SU-DHL-6 (cell line): ENCODE measurements around the gene CPNE4.

Source experiments
- H2AFZ ChIP-seq: fragments of 200-600 bp; sonication (generic); 2 replicates; pipeline ENCODE4 v1.6.1; 2014; ENCODE audit warnings: low read depth, mild to moderate bottlenecking, moderate library complexity, mixed read lengths, antibody characterized with exemption, low read length; ENCODE audit not compliant: severe bottlenecking
- H3F3A ChIP-seq: fragments of 200-600 bp; shearing (Covaris generic); 2 replicates; pipeline ENCODE4 v1.6.0; 2016; ENCODE audit warnings: antibody characterized with exemption, mild to moderate bottlenecking; ENCODE audit not compliant: insufficient read depth
- H3K27ac ChIP-seq: fragments of 200-600 bp; sonication (generic); 2 replicates; pipeline ENCODE4 v1.5.1; 2016; ENCODE audit warnings: low read depth, mild to moderate bottlenecking, low read length, moderate library complexity, mixed read lengths
- H3K27me3 ChIP-seq: fragments of 200-600 bp; sonication (generic), shearing (Covaris generic); 2 replicates; pipeline ENCODE4 v1.6.0; 2014; ENCODE audit warnings: mild to moderate bottlenecking, low read length
- H3K36me3 ChIP-seq: fragments of 200-600 bp; sonication (generic); 2 replicates; pipeline ENCODE4 v1.6.1; 2014; ENCODE audit warnings: mild to moderate bottlenecking, low read length, mixed read lengths
- H3K4me2 ChIP-seq: fragments of 300-600, 200-600 bp; shearing (Covaris generic), sonication (generic); 2 replicates; pipeline ENCODE4 v1.6.0; 2014; ENCODE audit warnings: low read length, low read depth, mild to moderate bottlenecking; ENCODE audit not compliant: poor library complexity, severe bottlenecking
- H3K4me3 ChIP-seq: fragments of 200-600 bp; sonication (generic); 2 replicates; pipeline ENCODE4 v1.5.1; 2014; ENCODE audit warnings: antibody characterized with exemption, low read length, mild to moderate bottlenecking, mixed read lengths; ENCODE audit not compliant: insufficient read depth, poor library complexity, severe bottlenecking
- H3K79me2 ChIP-seq: fragments of 200-600 bp; sonication (generic); 2 replicates; pipeline ENCODE4 v1.6.1; 2014; ENCODE audit warnings: mild to moderate bottlenecking, low read length, moderate library complexity; ENCODE audit not compliant: insufficient read depth
- H3K9ac ChIP-seq: fragments of 200-600 bp; sonication (generic); 2 replicates; pipeline ENCODE4 v1.7.0; 2014; ENCODE audit warnings: mild to moderate bottlenecking, low read length
- H3K9me2 ChIP-seq: fragments of 200-600 bp; sonication (generic); replicated peaks from 2 replicates; pipeline ENCODE4 v1.6.1; 2014; ENCODE audit warnings: low read length; ENCODE audit not compliant: insufficient read depth
- H3K9me3 ChIP-seq: fragments of 200-600 bp; sonication (generic); 2 replicates; pipeline ENCODE4 v1.6.1; 2014; ENCODE audit warnings: low read length, mixed read lengths; ENCODE audit not compliant: insufficient read depth
- H4K20me1 ChIP-seq: fragments of 200-600 bp; sonication (generic); 2 replicates; pipeline ENCODE4 v1.6.1; 2014; ENCODE audit warnings: low read depth, mild to moderate bottlenecking, antibody characterized with exemption, low read length, moderate library complexity, mixed read lengths
- EZH2phosphoT487 ChIP-seq: fragments of 200-600 bp; sonication (generic), shearing (Covaris generic); conservative IDR thresholded peaks from 2 replicates; pipeline ENCODE4 v1.6.1; 2018; ENCODE audit warnings: mild to moderate bottlenecking, antibody characterized with exemption, low read length, moderate library complexity, mixed read lengths
- TF ChIP-seq, protein P1 (sequence below): fragments of 200-600 bp; sonication (generic); IDR thresholded peaks from one replicate; pipeline ENCODE4 v1.5.1; 2017; ENCODE audit warnings: antibody characterized with exemption, mild to moderate bottlenecking, low read length, moderate library complexity; ENCODE audit not compliant: insufficient read depth, poor library complexity, severe bottlenecking

CPNE4 gene

DNA sequence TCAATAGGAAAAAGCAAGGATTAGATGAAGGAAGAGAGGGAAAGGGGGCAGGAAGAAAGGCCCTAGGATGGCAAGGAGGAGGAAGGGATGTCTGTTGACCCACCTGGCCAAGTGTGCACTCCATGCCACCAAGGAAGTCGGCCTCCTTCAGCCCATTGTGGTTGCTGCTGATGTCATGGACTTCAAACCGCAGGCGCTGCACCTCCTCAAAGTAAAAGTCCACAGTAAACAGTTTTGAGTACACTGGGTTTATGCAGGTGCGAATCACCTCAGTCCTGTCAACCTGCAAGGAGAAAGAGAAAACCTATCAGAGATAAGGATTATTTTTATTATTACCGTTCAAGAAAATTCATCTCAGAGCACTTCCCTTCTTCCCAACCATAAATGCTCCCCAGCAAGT, 311.5 kb downstream of the CPNE4 start:
- H3K9ac ChIP-seq: no peak overlapping the region
- H4K20me1 ChIP-seq: no peaks in the 10 kb centered on the region

DNA sequence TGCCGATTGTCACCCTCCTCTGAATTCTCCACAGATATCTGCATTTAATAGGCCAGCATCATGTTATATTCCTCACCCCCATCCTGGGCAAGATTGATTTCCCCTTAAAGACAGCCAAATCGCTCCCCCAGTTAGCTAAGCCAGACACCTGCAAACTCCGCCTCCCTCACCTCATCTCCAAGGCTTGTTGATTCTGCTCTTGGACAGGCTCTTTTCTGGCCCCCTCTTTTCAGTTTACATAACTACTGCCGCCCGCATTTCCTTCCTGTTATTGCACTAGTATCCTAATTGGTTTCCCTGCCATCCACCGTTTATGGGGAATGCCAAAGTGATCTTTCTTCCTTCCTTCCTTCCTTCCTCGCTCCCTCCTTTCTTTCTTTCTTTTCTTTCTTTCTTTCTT, 317.3 kb downstream of the CPNE4 start:
- Histone ChIP-seq H3K9me2 (no peaks in the 10 kb centered on the region), H3K79me2 (no peaks in the 10 kb centered on the region), H2AFZ (no peak overlapping the region), H3K4me2 (no peak overlapping the region), H3K27me3 (no peaks in the 10 kb centered on the region), H3K9ac (no peak overlapping the region), H3K9me3 (no peaks in the 10 kb centered on the region), H3K27ac (no peak overlapping the region), H3F3A (no peaks in the 10 kb centered on the region), H3K36me3 (no peaks in the 10 kb centered on the region), H4K20me1 (no peaks in the 10 kb centered on the region), H3K4me3 (no peak overlapping the region)
- TF ChIP-seq, protein P1, sequence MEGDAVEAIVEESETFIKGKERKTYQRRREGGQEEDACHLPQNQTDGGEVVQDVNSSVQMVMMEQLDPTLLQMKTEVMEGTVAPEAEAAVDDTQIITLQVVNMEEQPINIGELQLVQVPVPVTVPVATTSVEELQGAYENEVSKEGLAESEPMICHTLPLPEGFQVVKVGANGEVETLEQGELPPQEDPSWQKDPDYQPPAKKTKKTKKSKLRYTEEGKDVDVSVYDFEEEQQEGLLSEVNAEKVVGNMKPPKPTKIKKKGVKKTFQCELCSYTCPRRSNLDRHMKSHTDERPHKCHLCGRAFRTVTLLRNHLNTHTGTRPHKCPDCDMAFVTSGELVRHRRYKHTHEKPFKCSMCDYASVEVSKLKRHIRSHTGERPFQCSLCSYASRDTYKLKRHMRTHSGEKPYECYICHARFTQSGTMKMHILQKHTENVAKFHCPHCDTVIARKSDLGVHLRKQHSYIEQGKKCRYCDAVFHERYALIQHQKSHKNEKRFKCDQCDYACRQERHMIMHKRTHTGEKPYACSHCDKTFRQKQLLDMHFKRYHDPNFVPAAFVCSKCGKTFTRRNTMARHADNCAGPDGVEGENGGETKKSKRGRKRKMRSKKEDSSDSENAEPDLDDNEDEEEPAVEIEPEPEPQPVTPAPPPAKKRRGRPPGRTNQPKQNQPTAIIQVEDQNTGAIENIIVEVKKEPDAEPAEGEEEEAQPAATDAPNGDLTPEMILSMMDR: no peak
- TF ChIP-seq EZH2phosphoT487: no peak

More for the DNA sequence above, 311.5 kb downstream of the CPNE4 start:
- Histone ChIP-seq H3K36me3 (no peaks in the 10 kb centered on the region), H3K4me3 (no peak overlapping the region), H3F3A (no peaks in the 10 kb centered on the region), H3K27me3 (no peaks in the 10 kb centered on the region), H3K27ac (no peak overlapping the region), H3K9me3 (no peaks in the 10 kb centered on the region), H2AFZ (no peak overlapping the region), H3K79me2 (no peaks in the 10 kb centered on the region), H3K4me2 (no peak overlapping the region), H3K9me2 (no peaks in the 10 kb centered on the region)
- TF ChIP-seq EZH2phosphoT487: no peak
- TF ChIP-seq, protein P1: no peak

DNA sequence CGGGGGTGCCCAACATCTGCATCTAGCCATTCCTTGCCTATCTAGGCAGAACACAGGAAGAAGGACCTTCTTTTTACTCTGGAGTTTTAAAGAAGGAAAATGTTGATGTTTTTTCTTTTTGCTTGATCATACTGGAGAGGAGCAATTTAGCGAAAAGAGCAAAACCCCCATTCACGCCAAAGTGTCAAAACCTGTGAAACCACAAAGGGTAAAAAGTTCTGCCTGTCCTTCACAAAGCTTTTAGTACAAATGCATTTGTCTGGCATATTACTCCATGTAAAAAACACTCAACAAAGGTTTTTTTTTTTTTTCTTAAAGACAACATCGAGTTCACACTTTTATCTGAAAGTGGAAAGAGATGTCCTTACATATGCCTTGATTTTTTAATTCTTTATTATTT, 317.9 kb downstream of the CPNE4 start:
- Histone ChIP-seq H3K79me2 (no peaks in the 10 kb centered on the region), H3K4me2 (no peak overlapping the region), H4K20me1 (no peaks in the 10 kb centered on the region), H3F3A (no peaks in the 10 kb centered on the region), H3K27ac (no peak overlapping the region), H3K9me2 (no peaks in the 10 kb centered on the region), H3K27me3 (no peaks in the 10 kb centered on the region), H2AFZ (no peak overlapping the region), H3K36me3 (no peaks in the 10 kb centered on the region), H3K9ac (no peak overlapping the region), H3K4me3 (no peak overlapping the region), H3K9me3 (no peaks in the 10 kb centered on the region)
- TF ChIP-seq, protein P1: no peak
- TF ChIP-seq EZH2phosphoT487: no peak

DNA sequence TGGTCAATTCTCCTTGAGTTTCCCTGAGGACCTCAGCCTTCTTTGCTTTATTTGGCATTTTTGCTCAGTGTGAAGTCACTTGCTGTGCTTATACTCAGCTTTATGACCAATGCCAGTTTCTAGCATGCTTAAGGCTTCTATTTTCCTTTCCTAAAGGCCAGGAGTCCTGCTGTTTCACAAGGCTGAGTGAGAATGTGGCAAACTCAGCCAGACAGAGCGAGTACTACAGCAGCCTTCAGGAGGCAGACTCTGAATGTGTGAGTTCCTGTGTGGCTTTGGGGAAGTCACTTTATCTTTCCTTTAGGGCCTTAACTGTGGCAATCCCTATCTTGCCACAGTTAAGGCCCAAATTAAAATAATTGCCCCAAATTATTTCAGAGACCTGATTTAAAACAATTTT, 318.8 kb downstream of the CPNE4 start:
- TF ChIP-seq EZH2phosphoT487: no peak
- TF ChIP-seq, protein P1: no peak
- H3K27ac ChIP-seq: no peak overlapping the region
- no peaks in the 10 kb centered on the region for H3K9me2 ChIP-seq
- H3F3A ChIP-seq: no peaks in the 10 kb centered on the region
- no peaks in the 10 kb centered on the region for H3K9me3 ChIP-seq
- H3K27me3 ChIP-seq: no peaks in the 10 kb centered on the region
- H2AFZ ChIP-seq: no peak overlapping the region
- no peak overlapping the region for H3K9ac ChIP-seq
- H3K4me2 ChIP-seq: no peak overlapping the region
- no peak overlapping the region for H3K4me3 ChIP-seq
- H4K20me1 ChIP-seq: no peaks in the 10 kb centered on the region
- no peaks in the 10 kb centered on the region for H3K79me2 ChIP-seq
- no peaks in the 10 kb centered on the region for H3K36me3 ChIP-seq
